ENCODE results near the gene RPS6KA2. TPM values are rescaled to one million over a fixed set of nuclear protein-coding genes. Genes with fewer than 3 reads are reported as not detected.

RPS6KA2 gene
- total RNA-seq, 4 donors from 2014 or later: 43.9 to 161 (median 82.7) TPM

DNA sequence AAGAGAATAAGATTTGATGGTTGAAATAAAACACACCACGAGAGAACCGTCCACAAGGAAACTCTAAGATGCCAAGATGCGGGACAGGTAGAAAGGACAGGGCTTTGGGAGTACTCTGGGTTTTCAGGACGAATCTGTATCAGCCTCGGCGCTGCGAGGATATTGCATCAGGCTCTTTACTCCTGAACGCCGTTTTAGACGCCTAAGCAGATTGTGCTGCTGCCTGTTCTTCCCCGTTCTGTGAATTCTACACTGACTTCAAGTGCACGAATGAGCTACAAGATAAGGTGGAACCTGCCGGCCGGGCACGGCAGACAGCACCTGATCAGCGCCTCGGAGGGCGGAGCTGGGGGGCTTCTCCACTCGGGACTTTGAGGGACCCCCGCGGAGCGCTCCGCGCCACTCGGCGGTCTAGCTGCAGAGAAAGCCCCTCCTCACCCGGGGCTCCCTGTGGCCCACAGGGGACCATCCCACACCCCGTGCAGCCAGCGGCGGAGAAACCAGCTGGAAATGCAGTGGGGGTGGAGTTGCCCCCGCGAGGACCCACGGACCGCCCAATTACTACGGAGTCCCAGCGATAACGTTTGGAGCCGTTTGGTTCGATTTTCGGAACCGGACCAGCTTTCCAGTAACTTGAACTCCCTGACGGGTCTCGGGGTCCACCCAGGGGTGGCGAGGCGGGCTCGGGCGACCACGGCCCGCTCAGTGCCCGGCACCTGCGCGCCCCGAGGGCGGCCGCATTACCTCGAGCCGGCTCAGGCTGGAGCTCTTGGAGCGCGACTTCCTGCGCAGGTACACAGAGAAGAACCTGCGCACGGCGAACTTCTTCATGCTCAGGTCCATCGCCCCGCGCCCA, 646 bp downstream of the RPS6KA2 start:
- no peak for TF ChIP-seq CTCF (IDR thresholded peaks at IDR 0.05; ENCODE audit: low read depth)

GRCh38 chr6:166625356-166625755, 1.7 kb downstream of the RPS6KA2 start:
- no peak for TF ChIP-seq CTCF (IDR thresholded peaks at IDR 0.05; ENCODE audit: low read depth)

DNA sequence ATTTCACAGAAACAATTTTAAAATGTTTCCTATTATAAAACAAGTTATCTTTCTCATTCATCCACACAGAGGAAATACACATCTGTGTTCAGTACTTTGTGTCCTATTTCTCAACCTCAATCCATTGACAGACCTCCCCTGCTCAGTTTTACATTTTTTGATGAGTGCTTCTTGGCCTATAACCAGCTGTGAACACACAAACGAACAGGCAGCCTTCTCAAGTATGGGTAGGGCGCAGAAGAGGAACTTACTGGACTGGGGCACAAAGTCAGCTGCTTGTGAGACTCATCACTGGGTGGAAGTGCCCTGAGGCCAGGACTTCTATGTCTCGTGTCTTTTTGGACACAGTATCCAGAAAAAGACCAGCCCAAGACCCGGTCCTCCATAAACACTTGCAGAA, 2.8 kb downstream of the RPS6KA2 start:
- TF ChIP-seq CTCF (IDR thresholded peaks at IDR 0.05; ENCODE audit: low read depth): no peak

DNA sequence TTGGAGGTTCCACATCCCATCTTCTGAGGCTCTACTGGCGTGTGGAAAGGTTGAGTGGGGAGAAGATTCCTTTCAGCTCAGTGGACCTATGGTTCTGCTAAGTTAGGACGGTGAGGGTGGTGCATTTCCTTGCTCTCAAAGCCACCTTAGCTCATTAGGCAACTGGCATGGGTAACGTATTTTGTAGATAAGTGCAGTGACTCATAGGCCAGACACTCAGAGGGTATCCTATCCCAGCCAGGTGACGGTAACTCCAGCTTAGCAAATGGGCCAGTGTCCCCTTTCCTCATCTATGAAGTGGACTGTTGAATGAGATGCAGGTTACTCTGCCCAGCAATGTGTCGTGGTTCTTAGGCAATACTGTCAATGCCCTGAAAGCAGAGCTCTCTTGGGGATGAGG, 3.7 kb downstream of the RPS6KA2 start:
- TF ChIP-seq CTCF (IDR thresholded peaks at IDR 0.05; ENCODE audit: low read depth): no peak

GRCh38 chr6:166621114-166621540, 5.9 kb downstream of the RPS6KA2 start:
- no peak for TF ChIP-seq CTCF (IDR thresholded peaks at IDR 0.05; ENCODE audit: low read depth)

DNA sequence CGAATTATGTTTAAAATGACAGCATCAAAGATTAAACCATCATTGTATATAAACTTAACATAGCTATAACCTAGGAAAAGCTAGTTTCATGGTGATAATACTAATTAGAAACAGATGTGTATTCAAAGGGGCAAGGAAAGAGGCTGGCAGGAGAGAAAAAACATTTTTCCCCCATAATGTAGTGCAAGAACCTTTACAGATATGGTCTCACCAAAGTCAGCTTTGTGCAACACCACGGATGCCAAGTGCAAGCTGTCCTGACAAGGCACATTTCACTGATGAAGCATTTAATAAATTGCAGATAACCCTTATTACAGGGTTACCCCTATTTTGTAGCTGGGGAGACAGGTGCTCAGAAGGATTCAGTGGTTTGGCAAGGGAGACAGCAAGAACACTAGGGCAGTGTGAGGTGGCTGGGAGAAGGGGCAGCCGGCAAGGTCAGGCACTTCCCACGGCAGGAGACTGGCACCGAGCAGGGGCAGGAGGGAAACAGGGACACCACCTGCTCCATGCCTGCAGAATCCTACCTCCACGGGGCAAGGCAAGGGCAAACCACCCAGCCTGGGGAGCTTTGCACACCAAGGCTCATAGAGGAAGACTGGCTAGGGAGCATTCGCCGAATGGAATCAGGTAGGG, 6.5 kb downstream of the RPS6KA2 start:
- TF ChIP-seq CTCF (IDR thresholded peaks at IDR 0.05; ENCODE audit: low read depth): no peak

DNA sequence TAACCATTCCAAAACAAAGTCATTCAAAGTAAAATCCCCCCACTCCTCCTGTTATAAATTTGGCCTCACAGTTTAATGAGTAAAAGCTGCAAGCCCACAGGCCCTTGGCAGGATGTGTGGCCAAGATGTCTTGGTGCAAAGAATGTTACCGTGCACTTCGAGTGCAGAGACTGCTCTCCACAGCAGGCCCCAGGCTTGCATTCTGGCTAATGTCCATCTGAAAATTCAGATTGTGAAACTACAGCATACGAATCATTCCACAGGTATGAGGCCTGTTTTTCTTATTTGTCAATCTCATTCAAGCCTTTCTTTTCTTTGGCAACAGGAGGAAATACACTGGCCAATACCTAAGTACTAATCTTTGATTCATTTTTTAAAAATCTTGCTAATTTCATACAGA, 7.1 kb downstream of the RPS6KA2 start:
- TF ChIP-seq CTCF (IDR thresholded peaks at IDR 0.05; ENCODE audit: low read depth): no peak

Measured in subcutaneous adipose tissue (tissue), 4 donors.